Measurements from ENCODE around the gene ADAMTS15. TPM values are rescaled to one million over a fixed set of nuclear protein-coding genes. Genes with fewer than 3 reads are reported as not detected.
A peak's percentile ranks its signal among the peaks of the same experiment; 100 is the strongest.

The ADAMTS15 gene
- total RNA-seq, 4 donors from 2014 or later = 26.3 to 49.6 (median 34.5) TPM

- no peak for TF ChIP-seq CTCF (IDR thresholded peaks at IDR 0.05)
- DNase-seq (ENCODE audit: low spot score) (no peak), ATAC-seq (ENCODE audit: low FRiP score) (peak; percentile 37)
Observed at GRCh38 chr11:130451231-130452019, 3.0 kb downstream of the ADAMTS15 start.

GRCh38 chr11:130452176-130452575 is 3.7 kb downstream of the ADAMTS15 start:
- DNase-seq (ENCODE audit: low spot score) (no peak), ATAC-seq (ENCODE audit: low FRiP score) (no peak)
- no peak for TF ChIP-seq CTCF (IDR thresholded peaks at IDR 0.05)

- DNase-seq (ENCODE audit: low spot score) (no peak), ATAC-seq (ENCODE audit: low FRiP score) (no peak)
- no peak for TF ChIP-seq CTCF (IDR thresholded peaks at IDR 0.05)
Observed at GRCh38 chr11:130452940-130453339, 4.5 kb downstream of the ADAMTS15 start.

GRCh38 chr11:130454491-130455252 is 6.2 kb downstream of the ADAMTS15 start:
- peak; percentile 65 for ATAC-seq (ENCODE audit: low FRiP score)
- no peak for DNase-seq (ENCODE audit: low spot score)
- TF ChIP-seq CTCF (IDR thresholded peaks at IDR 0.05) = no peak

- ATAC-seq (ENCODE audit: low FRiP score) (no peak), DNase-seq (ENCODE audit: low spot score) (no peak)
- no peak for TF ChIP-seq CTCF (IDR thresholded peaks at IDR 0.05)
Observed at GRCh38 chr11:130455483-130456127, 7.2 kb downstream of the ADAMTS15 start.

- no peak for ATAC-seq (ENCODE audit: low FRiP score)
- no peak for DNase-seq (ENCODE audit: low spot score)
- no peak for TF ChIP-seq CTCF (IDR thresholded peaks at IDR 0.05)
Observed at GRCh38 chr11:130456286-130456685, 7.8 kb downstream of the ADAMTS15 start.

All from omental fat pad (tissue), 4 donors.